GM13977 (cell line): ENCODE results near the gene SOCS6.

Source experiments
- DNase-seq: peaks from one replicate; pipeline ENCODE4 v3.0.0; 2012; ENCODE audit warnings: low spot score
- CTCF ChIP-seq: IDR thresholded peaks from 2 replicates; pipeline ENCODE4 v1.5.1; 2012; ENCODE audit warnings: mild to moderate bottlenecking, control low read depth; ENCODE audit not compliant: insufficient read depth; ENCODE audit errors: extremely low read depth, missing control alignments
- in situ Hi-C: fragments of 300-500 bp; cut with MboI; formaldehyde crosslinking; loops from one replicate; pipeline ENCODE4 v1.12.0; 2022; ENCODE audit warnings: low sequenced_read_pairs, low pct_unique_long_range_greater_than_20kb, mixed read lengths, inconsistent platforms; ENCODE audit not compliant: unreplicated experiment

The SOCS6 gene

GRCh38 chr18:70273021-70273420 lies 15.8 kb upstream of the SOCS6 start:
- in situ Hi-C loops, result no loop called here
- TF ChIP-seq CTCF, result no peak
- DNase-seq, result no peak

GRCh38 chr18:70276416-70277191 lies 12.2 kb upstream of the SOCS6 start:
- no peak for TF ChIP-seq CTCF
- no peak for DNase-seq
- in situ Hi-C loops, result no loop called here

GRCh38 chr18:70279470-70279869 lies 9.4 kb upstream of the SOCS6 start:
- no peak for DNase-seq
- in situ Hi-C loops, result no loop called here
- no peak for TF ChIP-seq CTCF

GRCh38 chr18:70280007-70280925 lies 8.6 kb upstream of the SOCS6 start:
- DNase-seq, result no peak
- no peak for TF ChIP-seq CTCF
- in situ Hi-C loops, result no loop called here

GRCh38 chr18:70284976-70285620 lies 3.7 kb upstream of the SOCS6 start:
- in situ Hi-C loops, result no loop called here
- TF ChIP-seq CTCF, result no peak
- no peak for DNase-seq

GRCh38 chr18:70287731-70288130 lies 1.1 kb upstream of the SOCS6 start:
- no peak for TF ChIP-seq CTCF
- in situ Hi-C loops, result no loop called here
- DNase-seq, result no peak
